Fibroblast of upper back skin (primary cell): ENCODE data around the gene BTD.
A peak's percentile ranks its signal among the peaks of the same experiment; 100 is the strongest.
"Not testable (repeated sequence)": the region's sequence is repeated elsewhere in the genome, so short reads cannot be mapped to it uniquely, and the experiment has no call there.

Source experiments
- DNase-seq: peaks from one replicate; pipeline ENCODE4 v3.0.0-alpha.2; 2013

Gene BTD

DNA sequence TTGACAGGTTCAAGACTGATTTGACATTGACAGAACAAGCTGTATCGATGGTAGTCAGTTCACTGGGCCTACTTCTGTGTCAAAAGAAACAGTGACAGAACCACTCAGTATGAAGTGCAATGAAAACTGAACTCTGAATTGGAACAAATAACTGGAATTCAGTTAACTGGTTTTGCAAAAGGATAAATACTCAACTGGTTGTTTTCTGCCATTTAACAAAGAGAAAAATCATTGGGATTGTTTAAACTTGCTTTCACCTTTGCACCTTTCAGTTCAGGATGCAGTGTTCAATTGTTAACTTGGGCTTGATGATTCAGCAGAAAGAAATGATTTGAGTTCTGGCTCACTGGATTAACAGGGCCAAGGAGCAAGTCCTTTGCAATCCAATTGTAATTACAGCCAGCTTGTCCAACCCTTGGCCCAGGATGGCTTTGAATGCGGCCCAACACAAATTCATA, 4.9 kb downstream of the BTD start:
- no peak for DNase-seq

- DNase-seq, result peak; percentile 32
Observed at GRCh38 chr3:15610082-15610759, 8.7 kb downstream of the BTD start.

DNA sequence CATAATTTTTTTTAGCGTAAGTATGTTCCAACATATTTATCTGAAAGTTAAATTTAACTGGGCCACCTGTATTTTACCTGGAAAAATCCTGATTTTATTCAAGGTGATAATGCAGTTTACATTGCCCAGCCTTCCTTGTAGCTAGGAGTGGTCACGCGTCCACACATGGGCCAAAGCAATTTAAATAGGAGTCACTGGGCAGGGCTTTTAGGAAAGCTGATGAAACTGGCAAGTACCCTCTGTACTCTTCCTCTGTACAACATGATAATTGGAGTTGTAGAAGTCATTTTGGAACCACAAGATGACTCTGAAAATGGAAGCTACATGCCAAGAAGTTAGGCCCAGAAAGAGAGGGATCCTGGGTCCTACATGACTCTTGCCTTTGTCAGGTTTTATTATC, 9.5 kb downstream of the BTD start:
- no peak for DNase-seq

GRCh38 chr3:15612001-15612400, 10.5 kb downstream of the BTD start:
- DNase-seq, result no peak

DNA sequence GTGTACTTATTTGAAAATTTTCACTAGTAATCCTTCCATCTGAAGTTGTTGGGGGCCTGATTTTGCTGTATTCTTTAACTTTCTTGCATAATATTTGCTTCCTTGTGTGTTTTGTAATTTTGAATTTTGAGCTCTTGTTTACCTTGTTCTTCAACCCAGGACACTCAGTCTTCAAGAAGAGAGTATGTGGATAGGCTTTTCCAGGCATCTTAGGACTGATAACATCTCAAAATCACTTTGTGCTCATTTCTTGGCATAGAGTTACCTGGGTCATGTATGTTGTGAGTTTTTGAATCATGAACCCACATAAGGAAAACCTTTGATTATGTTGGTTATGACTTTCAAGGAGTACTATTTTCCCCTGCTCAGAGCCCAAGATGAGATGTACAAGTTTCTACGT, 13.4 kb downstream of the BTD start:
- no peak for DNase-seq

DNA sequence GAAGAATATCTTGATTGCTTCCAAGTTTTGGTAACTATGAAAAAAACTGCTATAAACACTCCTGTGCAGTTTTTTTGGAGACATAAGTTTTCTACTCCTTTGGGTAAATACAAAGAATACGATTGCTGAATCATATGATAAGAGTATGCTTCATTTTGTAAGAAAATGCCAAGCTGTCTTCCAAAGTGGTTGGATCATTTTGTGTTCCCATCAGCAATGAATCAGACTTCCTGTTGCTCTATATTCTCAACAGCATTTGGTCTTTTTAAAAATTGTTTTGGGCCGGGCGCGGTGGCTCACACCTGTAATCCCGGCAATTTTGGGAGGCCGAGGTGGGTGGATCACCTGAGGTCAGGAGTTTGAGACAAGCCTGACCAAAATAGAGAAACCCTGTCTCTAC, 14.5 kb downstream of the BTD start:
- no peak for DNase-seq

DNA sequence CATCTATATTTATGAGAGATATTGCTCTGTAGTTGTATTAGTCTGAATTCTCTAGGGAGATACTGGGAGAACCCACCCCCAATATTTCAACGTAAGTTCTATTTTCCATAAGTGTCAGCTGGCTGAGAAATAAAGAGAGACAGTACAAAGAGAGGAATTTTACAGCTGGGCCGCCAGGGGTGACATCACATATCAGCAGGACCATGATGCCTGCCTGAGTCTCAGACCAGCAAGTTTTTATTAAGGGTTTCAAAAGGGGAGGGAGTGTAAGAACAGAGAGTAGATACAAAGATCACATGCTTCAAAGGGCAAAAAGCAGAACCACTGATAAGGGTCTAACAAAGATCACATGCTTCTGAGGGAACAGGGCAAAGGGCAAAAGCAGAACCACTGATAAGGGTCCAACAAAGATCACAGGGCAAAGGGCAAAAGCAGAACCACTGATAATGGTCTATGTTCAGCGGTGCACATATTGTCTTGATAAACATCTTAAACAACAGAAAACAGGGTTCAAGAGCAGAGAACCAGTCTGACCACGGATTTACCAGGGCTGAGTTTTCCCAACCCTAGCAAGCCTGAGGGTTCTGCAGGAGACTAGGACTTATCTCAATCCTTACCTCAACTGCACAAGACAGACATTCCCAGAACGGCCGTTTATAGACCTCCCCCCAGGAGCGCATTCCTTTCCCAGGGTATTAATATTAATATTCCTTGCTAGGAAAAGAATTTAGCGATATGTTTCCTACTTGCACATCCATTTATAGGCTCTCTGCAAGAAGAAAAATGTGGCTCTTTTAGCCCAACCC, 18.3 kb downstream of the BTD start:
- DNase-seq, result not testable (repeated sequence)

DNA sequence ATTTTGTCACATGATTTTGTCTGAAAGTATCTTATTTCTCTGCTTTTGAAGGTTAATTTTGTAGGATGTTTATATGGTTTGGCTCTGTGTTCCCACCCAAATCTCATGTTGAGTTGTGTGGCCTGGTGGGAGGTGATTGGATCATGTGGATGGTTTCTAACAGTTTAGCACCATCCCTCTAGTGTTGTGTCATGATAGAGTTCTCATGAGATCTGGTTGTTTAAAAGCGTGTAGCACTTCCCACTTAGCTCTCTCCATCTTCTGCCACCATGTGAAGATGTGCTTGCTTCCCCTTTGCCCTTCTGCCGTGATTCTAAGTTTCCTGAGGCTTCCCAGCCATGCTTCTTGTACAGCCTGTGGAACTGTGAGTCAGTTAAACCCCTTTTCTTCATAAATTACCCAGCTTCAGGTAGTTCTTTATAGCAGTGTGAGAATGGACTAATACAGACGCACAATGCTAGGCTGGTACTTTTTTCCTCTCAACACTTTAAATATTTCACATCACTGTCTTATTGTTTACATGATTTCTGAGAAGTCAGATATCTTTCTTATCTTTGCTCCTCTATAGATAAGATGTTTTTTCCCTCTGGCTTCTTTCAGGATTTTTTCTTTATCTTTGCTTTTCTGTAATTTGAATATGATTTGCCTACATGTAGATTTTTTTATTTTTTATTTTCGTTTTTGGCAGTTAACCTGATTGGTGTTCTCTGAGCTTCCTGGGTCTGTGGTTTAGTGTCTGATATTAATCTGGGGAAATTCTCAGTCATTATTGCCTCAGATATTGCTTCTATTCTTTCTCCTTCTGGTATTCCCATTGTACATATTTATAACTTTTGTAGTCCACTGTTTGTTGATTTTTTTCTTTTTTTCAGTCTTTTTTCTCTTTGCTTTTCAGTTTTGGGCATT, 22.2 kb downstream of the BTD start:
- no peak for DNase-seq

GRCh38 chr3:15628967-15629366, 27.4 kb downstream of the BTD start:
- no peak for DNase-seq

- peak; percentile 85 for DNase-seq
Observed at GRCh38 chr3:15629860-15630597, 28.5 kb downstream of the BTD start.

GRCh38 chr3:15630646-15631350, 29.3 kb downstream of the BTD start:
- peak; percentile 83 for DNase-seq

GRCh38 chr3:15631426-15632211, 30.1 kb downstream of the BTD start:
- no peak for DNase-seq

DNA sequence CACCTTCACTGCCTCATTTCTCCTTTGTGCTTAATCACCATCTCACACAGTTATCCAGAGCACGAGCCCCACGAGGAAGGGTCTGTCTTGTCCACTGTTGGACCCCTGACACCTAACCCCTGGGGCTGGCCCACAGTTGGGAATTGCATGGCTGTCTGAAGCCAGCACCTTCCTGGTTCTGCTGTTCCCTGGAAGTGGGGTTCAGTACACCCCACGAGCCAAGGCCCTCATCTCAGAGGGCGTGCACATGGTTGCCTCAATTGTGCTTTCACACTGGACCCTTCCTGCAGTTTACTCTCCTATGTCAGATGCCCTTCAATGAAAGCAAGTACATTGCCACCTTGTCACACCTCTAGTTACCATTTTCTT, 30.7 kb downstream of the BTD start:
- DNase-seq, result no peak

DNA sequence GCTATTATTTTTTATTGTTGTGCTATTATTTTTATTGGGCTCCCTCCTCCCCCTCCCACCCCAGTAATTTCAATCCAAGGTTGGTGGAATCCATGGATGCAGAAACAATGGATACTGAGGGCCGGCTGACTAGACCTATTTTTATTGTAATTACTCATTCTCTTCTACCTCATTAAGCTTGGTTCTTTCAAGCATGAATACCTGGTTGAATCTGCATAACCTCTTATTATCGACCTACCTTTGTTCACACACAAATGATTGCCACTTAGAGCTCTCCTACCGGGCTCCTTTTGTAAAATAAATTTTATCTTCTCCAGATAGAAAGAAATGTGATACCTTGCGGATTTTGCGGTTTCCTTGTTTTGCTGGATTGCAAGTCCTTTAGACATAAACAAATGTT, 31.6 kb downstream of the BTD start:
- no peak for DNase-seq

- no peak for DNase-seq
Observed at GRCh38 chr3:15633766-15634598, 32.4 kb downstream of the BTD start.

DNA sequence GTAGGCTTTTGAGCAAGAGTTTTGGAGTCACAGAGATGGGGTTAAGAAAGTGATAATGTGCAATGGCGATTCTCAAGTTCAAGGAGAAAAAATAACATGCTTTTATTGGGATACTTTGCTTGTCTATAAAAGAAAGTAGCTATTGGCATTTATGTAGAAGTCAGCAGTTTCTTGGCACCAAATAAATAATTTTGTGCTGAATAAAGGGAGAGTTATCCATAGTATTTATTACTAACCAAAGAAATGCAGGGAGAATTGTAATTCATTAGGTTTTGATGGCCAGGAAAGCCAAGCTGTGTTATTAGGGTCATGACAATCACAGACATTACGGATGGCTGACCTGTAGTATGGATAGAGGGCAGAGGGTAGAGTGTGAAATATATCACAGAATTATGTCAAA, 33.1 kb downstream of the BTD start:
- no peak for DNase-seq

DNA sequence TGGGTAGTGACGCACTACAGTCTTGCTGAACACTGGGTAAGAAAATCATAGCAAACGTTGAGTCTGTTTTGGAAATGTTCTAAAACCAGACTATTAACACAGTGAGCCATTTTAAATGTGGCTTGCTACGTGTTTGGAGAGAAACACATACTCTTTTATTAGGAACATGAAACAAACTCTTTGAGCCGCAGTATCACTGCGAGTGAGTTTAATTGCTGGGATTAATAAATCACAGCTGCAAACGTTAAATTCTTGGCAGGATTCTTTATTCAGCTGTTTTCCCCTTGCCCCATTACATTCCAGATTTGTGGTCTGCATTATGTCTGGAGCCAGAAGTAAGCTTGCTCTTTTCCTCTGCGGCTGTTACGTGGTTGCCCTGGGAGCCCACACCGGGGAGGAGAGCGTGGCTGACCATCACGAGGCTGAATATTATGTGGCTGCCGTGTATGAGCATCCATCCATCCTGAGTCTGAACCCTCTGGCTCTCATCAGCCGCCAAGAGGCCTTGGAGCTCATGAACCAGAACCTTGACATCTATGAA, 33.6 kb downstream of the BTD start:
- peak; percentile 95 for DNase-seq

DNA sequence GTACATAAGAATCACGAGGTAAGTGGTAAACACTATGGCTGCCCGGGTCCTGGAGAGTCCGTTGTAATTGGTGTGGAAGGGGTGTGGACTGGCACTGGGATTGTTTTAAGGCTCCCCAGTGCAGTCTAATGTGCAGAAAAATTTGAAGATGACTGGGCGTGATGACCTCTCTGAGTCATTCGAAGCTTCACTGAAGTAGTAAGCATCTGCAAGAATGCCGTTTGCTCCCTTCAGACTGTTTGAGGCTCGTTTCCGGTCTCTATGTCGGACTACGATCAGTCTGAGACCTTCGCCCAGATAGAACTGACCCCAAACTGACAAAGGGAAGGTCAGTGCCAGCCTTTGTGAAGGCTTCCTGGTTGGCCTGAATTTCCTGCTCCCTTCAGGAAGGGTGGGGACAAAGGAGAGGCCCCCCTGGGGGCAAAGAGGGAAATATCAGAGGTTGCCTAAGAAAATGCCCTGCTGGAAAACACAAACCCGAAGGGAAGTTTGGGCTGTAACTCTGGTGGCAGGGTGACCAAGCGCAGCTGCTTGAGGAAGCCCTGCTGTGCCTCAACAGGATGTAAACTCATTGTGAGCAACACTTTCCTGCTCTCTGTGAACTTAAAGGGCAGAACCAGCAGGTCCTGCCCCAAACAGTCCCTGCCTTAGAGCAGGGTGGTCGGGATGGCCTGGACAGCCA, 34.6 kb downstream of the BTD start:
- peak; percentile 94 for DNase-seq
